Activated naive CD4-positive, alpha-beta T cell treated with anti-CD3 and anti-CD28 coated beads for 36 hours (primary cell): ENCODE measurements around the gene RAB5B. TPM values are rescaled to one million over a fixed set of nuclear protein-coding genes. Genes with fewer than 3 reads are reported as not detected.
A peak's percentile ranks its signal among the peaks of the same experiment; 100 is the strongest.

ENCODE experiments used
- CTCF ChIA-PET: fragments of 350-600 bp; sonication (Branson Sonifier 250); formaldehyde crosslinking; loops from one replicate; lab custom pipeline; 2021; ENCODE audit warnings: antibody characterized with exemption; lab: Charles Lee
- DNase-seq: peaks from one replicate; pipeline ENCODE4 v3.0.0-alpha.2; 2020
- H3K27ac Mint-ChIP-seq: one replicate; pipeline ENCODE4 v1.8.0; 2021; ENCODE audit warnings: mild to moderate bottlenecking, mixed read lengths
- H3K27me3 Mint-ChIP-seq: one replicate; pipeline ENCODE4 v1.8.0; 2021; ENCODE audit warnings: low read depth, mixed read lengths
- H3K36me3 Mint-ChIP-seq: one replicate; pipeline ENCODE4 v1.8.0; 2021; ENCODE audit warnings: low read depth, mixed read lengths
- H3K4me1 Mint-ChIP-seq: one replicate; pipeline ENCODE4 v1.8.0; 2021; ENCODE audit warnings: low read depth, mixed read lengths
- H3K4me3 Mint-ChIP-seq: one replicate; pipeline ENCODE4 v1.8.0; 2021; ENCODE audit warnings: mild to moderate bottlenecking, moderate library complexity, mixed read lengths
- H3K9me3 Mint-ChIP-seq: one replicate; pipeline ENCODE4 v1.8.0; 2021; ENCODE audit warnings: mixed read lengths
- intact Hi-C: fragments of 100-400 bp; cut with micrococcal nuclease; formaldehyde crosslinking; loops from one replicate; pipeline ENCODE4 v1.15.1; 2023
- total RNA-seq, 2 experiments: library from RNA; stranded (reverse); gene quantifications; one replicate each; pipeline ENCODE4 v1.2.3, GENCODE V29; 2021

The RAB5B gene
- total RNA-seq, 2 experiments from 2014 or later = 33.2 to 35.7 TPM

GRCh38 chr12:55931780-55932550 is 41.9 kb upstream of the RAB5B start:
- peaks cover 56% of the 10 kb centered on the region for H3K4me1 Mint-ChIP-seq
- intact Hi-C loops = loop anchor here (2.0 kb wide), 1 partner anchor 227 kb away; the partner anchor contains the start of gene MYL6

GRCh38 chr12:55932551-55932910 is 41.3 kb upstream of the RAB5B start:
- Mint-ChIP-seq H3K27ac (peak overlapping the region; percentile 100), H3K9me3 (no peaks in the 10 kb centered on the region), H3K27me3 (no peaks in the 10 kb centered on the region), H3K4me1 (peaks cover 61% of the 10 kb centered on the region), H3K4me3 (peak overlapping the region; percentile 99), H3K36me3 (peaks cover 64% of the 10 kb centered on the region)
- intact Hi-C loops = no loop called here
- CTCF ChIA-PET = interaction anchor here (1.1 to 5.3 kb wide), 6 partner anchors 8 to 194 kb away, joined by 3 to 43 read pairs (median 5); no protein-coding TSS in a partner anchor
- peak; percentile 65 for DNase-seq

More at GRCh38 chr12:55931780-55932550, 41.9 kb upstream of the RAB5B start:
- peak; percentile 43 for DNase-seq
- Mint-ChIP-seq H3K4me3 (peak overlapping the region; percentile 99), H3K36me3 (peaks cover 63% of the 10 kb centered on the region), H3K27me3 (no peaks in the 10 kb centered on the region), H3K9me3 (no peaks in the 10 kb centered on the region), H3K27ac (peak overlapping the region; percentile 100)
- CTCF ChIA-PET = interaction anchor here (0.8 to 5.3 kb wide), 4 partner anchors 8 to 193 kb away, joined by 3 to 43 read pairs (median 4); no protein-coding TSS in a partner anchor

GRCh38 chr12:55933169-55933798 is 40.6 kb upstream of the RAB5B start:
- Mint-ChIP-seq H3K36me3 (peaks cover 61% of the 10 kb centered on the region), H3K9me3 (no peaks in the 10 kb centered on the region), H3K4me1 (peaks cover 68% of the 10 kb centered on the region), H3K4me3 (peak overlapping the region; percentile 99), H3K27me3 (no peaks in the 10 kb centered on the region), H3K27ac (peak overlapping the region; percentile 100)
- CTCF ChIA-PET = interaction anchor here (1.1 to 4.5 kb wide), 8 partner anchors 7 to 195 kb away, joined by 3 to 30 read pairs (median 3); no protein-coding TSS in a partner anchor
- intact Hi-C loops = no loop called here
- DNase-seq = peak; percentile 65

- no peak for DNase-seq
- peak overlapping the region; percentile 100 for H3K27ac Mint-ChIP-seq
- intact Hi-C loops = no loop called here
- peak overlapping the region; percentile 99 for H3K4me3 Mint-ChIP-seq
- H3K36me3 Mint-ChIP-seq = peaks cover 66% of the 10 kb centered on the region
- CTCF ChIA-PET = interaction anchor here (0.8 to 4.5 kb wide), 11 partner anchors 8 to 196 kb away, joined by 3 to 30 read pairs (median 3); partner anchors contain the start of genes RAB5B and SARNP
- peaks cover 75% of the 10 kb centered on the region for H3K4me1 Mint-ChIP-seq
- H3K27me3 Mint-ChIP-seq = no peaks in the 10 kb centered on the region
- no peaks in the 10 kb centered on the region for H3K9me3 Mint-ChIP-seq
Measured at GRCh38 chr12:55933799-55934742, 39.8 kb upstream of the RAB5B start.

- DNase-seq = no peak
- intact Hi-C loops = loop anchor here (1.0 kb wide), 1 partner anchor 7 kb away; the partner anchor contains the start of gene PYM1
- H3K27me3 Mint-ChIP-seq = no peaks in the 10 kb centered on the region
Measured at GRCh38 chr12:55934773-55935172, 39.1 kb upstream of the RAB5B start.

GRCh38 chr12:55935738-55936151 is 38.1 kb upstream of the RAB5B start:
- Mint-ChIP-seq H3K27me3 (no peaks in the 10 kb centered on the region), H3K4me3 (peak overlapping the region; percentile 99), H3K9me3 (no peaks in the 10 kb centered on the region), H3K27ac (peak overlapping the region; percentile 100), H3K36me3 (peaks cover 79% of the 10 kb centered on the region), H3K4me1 (peaks cover 77% of the 10 kb centered on the region)
- intact Hi-C loops = loop anchor here (1.0 kb wide), 1 partner anchor 8 kb away; the partner anchor contains the start of gene PYM1
- CTCF ChIA-PET = interaction anchor here (0.6 to 4.5 kb wide), 12 partner anchors 10 to 197 kb away, joined by 3 to 30 read pairs (median 4); partner anchors contain the start of genes ORMDL2 and SARNP
- peak; percentile 46 for DNase-seq

More at GRCh38 chr12:55934773-55935172, 39.1 kb upstream of the RAB5B start:
- CTCF ChIA-PET = interaction anchor here (0.8 to 4.5 kb wide), 9 partner anchors 9 to 196 kb away, joined by 3 to 30 read pairs (median 5); partner anchors contain the start of genes RAB5B and SARNP
- H3K27ac Mint-ChIP-seq = peak overlapping the region; percentile 100
- H3K4me1 Mint-ChIP-seq = peaks cover 77% of the 10 kb centered on the region
- H3K4me3 Mint-ChIP-seq = peak overlapping the region; percentile 99
- peaks cover 69% of the 10 kb centered on the region for H3K36me3 Mint-ChIP-seq
- no peaks in the 10 kb centered on the region for H3K9me3 Mint-ChIP-seq

GRCh38 chr12:55937981-55938380 is 35.9 kb upstream of the RAB5B start:
- intact Hi-C loops = no loop called here
- H3K4me1 Mint-ChIP-seq = peaks cover 85% of the 10 kb centered on the region
- peak overlapping the region; percentile 74 for H3K27ac Mint-ChIP-seq
- no peaks in the 10 kb centered on the region for H3K9me3 Mint-ChIP-seq
- no peak overlapping the region for H3K4me3 Mint-ChIP-seq
- no peaks in the 10 kb centered on the region for H3K27me3 Mint-ChIP-seq
- CTCF ChIA-PET = interaction anchor here (1.0 to 3.3 kb wide), 3 partner anchors 12 to 199 kb away, joined by 5 to 35 read pairs (median 10); no protein-coding TSS in a partner anchor
- DNase-seq = no peak
- peaks cover 78% of the 10 kb centered on the region for H3K36me3 Mint-ChIP-seq

GRCh38 chr12:55938826-55939501 is 34.9 kb upstream of the RAB5B start:
- H3K4me3 Mint-ChIP-seq = no peak overlapping the region
- CTCF ChIA-PET = interaction anchor here (0.5 to 3.5 kb wide), 19 partner anchors 9 to 204 kb away, joined by 3 to 43 read pairs (median 9); partner anchors contain the start of genes DGKA, DNAJC14, ORMDL2 and PYM1

GRCh38 chr12:55940065-55940732 is 33.7 kb upstream of the RAB5B start:
- Mint-ChIP-seq H3K4me3 (no peak overlapping the region), H3K4me1 (peaks cover 72% of the 10 kb centered on the region), H3K27me3 (no peaks in the 10 kb centered on the region), H3K27ac (peak overlapping the region; percentile 74), H3K36me3 (peaks cover 72% of the 10 kb centered on the region), H3K9me3 (no peaks in the 10 kb centered on the region)
- peak; percentile 94 for DNase-seq
- intact Hi-C loops = loop anchor here (1.0 kb wide), 4 partner anchors 10 to 202 kb away; partner anchors contain the start of gene GDF11
- CTCF ChIA-PET = interaction anchor here (0.6 to 3.5 kb wide), 22 partner anchors 9 to 218 kb away, joined by 3 to 43 read pairs (median 8); partner anchors contain the start of genes DGKA, DNAJC14, ORMDL2 and PYM1

More at GRCh38 chr12:55938826-55939501, 34.9 kb upstream of the RAB5B start:
- Mint-ChIP-seq H3K27ac (peak overlapping the region; percentile 74), H3K27me3 (no peaks in the 10 kb centered on the region), H3K36me3 (peaks cover 75% of the 10 kb centered on the region), H3K9me3 (no peaks in the 10 kb centered on the region), H3K4me1 (peaks cover 78% of the 10 kb centered on the region)
- peak; percentile 53 for DNase-seq
- intact Hi-C loops = loop anchor here (1.0 kb wide), 1 partner anchor 122 kb away; the partner anchor contains the start of gene SARNP

GRCh38 chr12:55942055-55942454 is 31.8 kb upstream of the RAB5B start:
- H3K27me3 Mint-ChIP-seq = no peaks in the 10 kb centered on the region
- H3K27ac Mint-ChIP-seq = peak overlapping the region; percentile 33
- CTCF ChIA-PET = interaction anchor here (0.6 to 1.9 kb wide), 6 partner anchors 15 to 204 kb away, joined by 3 to 9 read pairs (median 4); partner anchors contain the start of genes ORMDL2 and SARNP
- no peak overlapping the region for H3K4me3 Mint-ChIP-seq
- intact Hi-C loops = no loop called here
- H3K36me3 Mint-ChIP-seq = peaks cover 70% of the 10 kb centered on the region
- no peak for DNase-seq
- H3K4me1 Mint-ChIP-seq = peaks cover 70% of the 10 kb centered on the region
- no peaks in the 10 kb centered on the region for H3K9me3 Mint-ChIP-seq
